HepG2 (cell line): Measurements from ENCODE around the gene ARL15. TPM values are rescaled to one million over a fixed set of nuclear protein-coding genes. Genes with fewer than 3 reads are reported as not detected.

Experiments used
- ATAC-seq: fragments of 200-7000 bp; cut with Tn5 transposase; 3 replicates; pipeline ENCODE4 v1.9.1; 2020; ENCODE audit warnings: mild to moderate bottlenecking, moderate library complexity
- BruUV-seq: library from RNA; stranded (reverse); fragments of 400-500 nt; replicated peaks from 2 replicates; lab custom pipeline; 2021; lab: Mats Ljungman, UMichigan
- CTCF ChIA-PET: fragments of 300-600 bp; formaldehyde crosslinking; extraction: SDS; loops from one replicate; lab custom pipeline; 2021; ENCODE audit warnings: low total read pairs, inconsistent platforms, low intra/inter-chr PET ratio; lab: Yijun Ruan, JAX
- POLR2A ChIA-PET: fragments of 350-600 bp; sonication (Branson Sonifier 250); formaldehyde crosslinking; loops from one replicate; lab custom pipeline; 2020; ENCODE audit warnings: antibody characterized with exemption, inconsistent platforms; lab: Yijun Ruan, JAX
- DNase-seq: peaks from one replicate; pipeline ENCODE4 v3.0.0-alpha.2; 2015; ENCODE audit warnings: low spot score
- FAIRE-seq: peaks from 3 replicates; lab custom pipeline; 2011; peaks lifted over from hg19 to GRCh38; lab: Jason Lieb, UNC
- H2AFZ ChIP-seq: one replicate; pipeline ENCODE4 v1.6.1; 2011; ENCODE audit warnings: low read length, inconsistent platforms
- H3K27ac ChIP-seq: fragments of 300-600 bp; 3 replicates; pipeline ENCODE4 v1.8.0; 2011; ENCODE audit warnings: mixed run types, mild to moderate bottlenecking, mixed read lengths, low read length, inconsistent platforms; ENCODE audit not compliant: insufficient read depth; ENCODE audit errors: extremely low read length
- H3K27me3 ChIP-seq, 2 experiments: fragments of 200-600 bp in 1 of 2; 2 replicates in 1 of 2; 3 replicates in 1 of 2; pipeline versions ENCODE4 v1.6.0 to v1.8.0; 2011; ENCODE audit warnings: low read length in 2 of 2, mild to moderate bottlenecking in 2 of 2, moderate library complexity in 2 of 2, inconsistent platforms in 1 of 2; ENCODE audit not compliant: insufficient read depth in 2 of 2, control insufficient read depth in 1 of 2
- H3K36me3 ChIP-seq, 2 experiments: fragments of 200-600 bp in 1 of 2; replicated peaks in 1 of 2; 2 replicates in 1 of 2; 3 replicates in 1 of 2; pipeline versions ENCODE4 v1.5.1 to v1.8.0; 2011; ENCODE audit warnings: low read length in 2 of 2, inconsistent platforms in 1 of 2; ENCODE audit not compliant: insufficient read depth in 2 of 2, control insufficient read depth in 1 of 2
- H3K4me1 ChIP-seq: 2 replicates; pipeline ENCODE4 v1.5.1; 2012; ENCODE audit warnings: low read length, inconsistent platforms; ENCODE audit not compliant: insufficient read depth
- H3K4me2 ChIP-seq: 2 replicates; pipeline ENCODE4 v1.6.0; 2011; ENCODE audit warnings: low read depth, low read length, inconsistent platforms
- H3K4me3 ChIP-seq, 3 experiments: fragments of 200-600 bp in 1 of 3; sonication (generic), shearing (Covaris generic) in 1 of 3; replicated peaks in 1 of 3; 2 replicates each; pipeline ENCODE4 v1.5.1; 2011 to 2016; ENCODE audit warnings: low read length in 3 of 3, inconsistent platforms in 2 of 3, low read depth in 2 of 3, mild to moderate bottlenecking in 2 of 3, control low read depth in 1 of 3, mixed read lengths in 1 of 3; ENCODE audit not compliant: insufficient read depth in 1 of 3
- H3K79me2 ChIP-seq: one replicate; pipeline ENCODE4 v1.6.1; 2011; ENCODE audit warnings: low read length, inconsistent platforms; ENCODE audit not compliant: insufficient read depth
- H3K9ac ChIP-seq: 2 replicates; pipeline ENCODE4 v1.6.0; 2011; ENCODE audit warnings: mild to moderate bottlenecking, low read depth, low read length, inconsistent platforms; ENCODE audit not compliant: insufficient read depth
- H3K9me3 ChIP-seq: 2 replicates; pipeline ENCODE4 v1.5.1; 2012; ENCODE audit warnings: mild to moderate bottlenecking, low read length
- H4K20me1 ChIP-seq: 2 replicates; pipeline ENCODE4 v1.6.0; 2011; ENCODE audit warnings: inconsistent platforms, mild to moderate bottlenecking, low read length, moderate library complexity; ENCODE audit not compliant: insufficient read depth
- AKAP8 ChIP-seq: sonication (generic); formaldehyde crosslinking; IDR thresholded peaks from 2 replicates; pipeline ENCODE4 v1.5.1; 2020; ENCODE audit warnings: mild to moderate bottlenecking, missing genetic modification reagents
- ARID2 ChIP-seq: sonication (generic); formaldehyde crosslinking; IDR thresholded peaks from 2 replicates; pipeline ENCODE4 v1.8.1; 2022; ENCODE audit warnings: mild to moderate bottlenecking, missing genetic modification reagents, borderline replicate concordance
- HNF4A ChIP-seq: sonication (generic); formaldehyde crosslinking; IDR thresholded peaks from 2 replicates; pipeline ENCODE4 v1.4.0; 2020; ENCODE audit warnings: missing genetic modification reagents
- HOXA5 ChIP-seq: sonication (generic); formaldehyde crosslinking; IDR thresholded peaks from 2 replicates; pipeline ENCODE4 v1.4.0; 2020; ENCODE audit warnings: missing genetic modification reagents
- LCORL ChIP-seq, 2 experiments: fragments of 450-650 bp in 1 of 2; sonication (generic) in 1 of 2; formaldehyde crosslinking in 1 of 2; IDR thresholded peaks; 2 replicates each; pipeline versions ENCODE4 v1.5.0 to v1.6.1; 2017 to 2020; ENCODE audit warnings: antibody characterized with exemption in 1 of 2, missing genetic modification reagents in 1 of 2
- MIER2 ChIP-seq: IDR thresholded peaks from 2 replicates; pipeline ENCODE4 v1.6.1; 2016; ENCODE audit warnings: missing biosample characterization, missing genetic modification reagents
- NFATC3 ChIP-seq: sonication (generic); formaldehyde crosslinking; IDR thresholded peaks from 2 replicates; pipeline ENCODE4 v1.5.1; 2020; ENCODE audit warnings: mild to moderate bottlenecking, missing genetic modification reagents
- SATB2 ChIP-seq: sonication (generic); formaldehyde crosslinking; IDR thresholded peaks from 2 replicates; pipeline ENCODE4 v1.5.0; 2020; ENCODE audit warnings: missing genetic modification reagents
- ZNF232 ChIP-seq: sonication (generic); formaldehyde crosslinking; IDR thresholded peaks from 2 replicates; pipeline ENCODE4 v1.4.0; 2020; ENCODE audit warnings: missing genetic modification reagents, borderline replicate concordance
- ZNF614 ChIP-seq: IDR thresholded peaks from 2 replicates; pipeline ENCODE4 v1.6.1; 2018; ENCODE audit warnings: missing biosample characterization, missing genetic modification reagents, inconsistent platforms, borderline replicate concordance
- ZNF768 ChIP-seq: sonication (generic); formaldehyde crosslinking; IDR thresholded peaks from 2 replicates; pipeline ENCODE4 v1.4.0; 2020; ENCODE audit warnings: missing genetic modification reagents
- ZNF773 ChIP-seq: sonication (generic); formaldehyde crosslinking; IDR thresholded peaks from 2 replicates; pipeline ENCODE4 v1.4.0; 2020; ENCODE audit warnings: missing genetic modification reagents, borderline replicate concordance
- in situ Hi-C: cut with HindIII; loops from 2 replicates; pipeline ENCODE4 v1.10.0; 2017; ENCODE audit warnings: low pct_unique_long_range_greater_than_20kb; ENCODE audit not compliant: extremely low pct_ligation_motif_present
- intact Hi-C: fragments of 100-400 bp; cut with micrococcal nuclease; formaldehyde crosslinking; loops from one replicate; pipeline ENCODE4 v1.10.0; 2022; ENCODE audit not compliant: unreplicated experiment
- polyA plus RNA-seq, 8 experiments: library from polyadenylated mRNA; depleted of rRNA in 3 of 8; stranded (reverse) in 7 of 8; unstranded in 1 of 8; fragments of >200 nt; fragmentation: Illumina TruSeq in 4 of 8; extraction: Trizol in 4 of 8; gene quantifications; 2 replicates each; pipeline versions ENCODE4 v1.2.1 to v1.2.3, GENCODE V29; 2011 to 2016; ENCODE audit warnings: low read depth in 4 of 8, missing spikeins in 1 of 8, mixed read lengths in 1 of 8; ENCODE audit not compliant: insufficient read depth in 1 of 8
- total RNA-seq, 5 experiments: library from RNA; depleted of rRNA; stranded (reverse); fragments of >200 nt; fragmentation: Illumina TruSeq; extraction: Trizol; gene quantifications; 2 replicates each; pipeline ENCODE4 v1.2.3, GENCODE V29; 2016; ENCODE audit warnings: low read depth in 1 of 5
- TF ChIP-seq, protein P1 (sequence below): sonication (generic); formaldehyde crosslinking; IDR thresholded peaks from 2 replicates; pipeline ENCODE4 v1.4.0; 2020; ENCODE audit warnings: missing genetic modification reagents, borderline replicate concordance
- TF ChIP-seq, protein P2 (sequence below): sonication (generic); formaldehyde crosslinking; IDR thresholded peaks from 2 replicates; pipeline ENCODE4 v1.5.0; 2020; ENCODE audit warnings: mild to moderate bottlenecking, missing genetic modification reagents, borderline replicate concordance
- TF ChIP-seq, protein P3 (sequence below): sonication (generic); formaldehyde crosslinking; IDR thresholded peaks from 2 replicates; pipeline ENCODE4 v1.4.0; 2020; ENCODE audit warnings: mild to moderate bottlenecking, missing genetic modification reagents

ARL15 gene
- total and polyA plus RNA-seq, 2 of the 13 experiments (the other 11 are each of a cell fraction or from before 2014, with no cell fraction given), result 2.5 to 7.7 TPM

DNA sequence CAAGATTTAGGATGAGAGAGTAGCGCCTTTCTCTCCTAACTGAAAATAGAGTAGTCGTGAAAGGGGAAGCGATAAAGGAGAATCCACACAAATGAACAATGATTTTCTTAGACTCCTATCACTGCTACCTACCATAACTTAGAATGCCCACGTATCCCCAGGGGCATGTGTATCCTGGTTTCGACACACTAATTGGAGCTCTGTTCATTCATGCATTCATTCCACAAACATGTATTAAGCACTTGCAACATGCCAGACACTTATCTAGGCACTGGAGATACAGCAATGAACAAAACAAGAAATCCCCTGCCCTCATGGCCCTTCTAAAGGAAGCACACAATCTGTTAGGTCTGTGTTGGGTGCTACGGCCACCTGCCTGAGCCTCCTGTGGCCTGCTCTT, 40.0 kb downstream of the ARL15 start (continued):
- TF ChIP-seq ZNF614 (CRISPR knock-in tag), result no peak
- TF ChIP-seq, protein P1, sequence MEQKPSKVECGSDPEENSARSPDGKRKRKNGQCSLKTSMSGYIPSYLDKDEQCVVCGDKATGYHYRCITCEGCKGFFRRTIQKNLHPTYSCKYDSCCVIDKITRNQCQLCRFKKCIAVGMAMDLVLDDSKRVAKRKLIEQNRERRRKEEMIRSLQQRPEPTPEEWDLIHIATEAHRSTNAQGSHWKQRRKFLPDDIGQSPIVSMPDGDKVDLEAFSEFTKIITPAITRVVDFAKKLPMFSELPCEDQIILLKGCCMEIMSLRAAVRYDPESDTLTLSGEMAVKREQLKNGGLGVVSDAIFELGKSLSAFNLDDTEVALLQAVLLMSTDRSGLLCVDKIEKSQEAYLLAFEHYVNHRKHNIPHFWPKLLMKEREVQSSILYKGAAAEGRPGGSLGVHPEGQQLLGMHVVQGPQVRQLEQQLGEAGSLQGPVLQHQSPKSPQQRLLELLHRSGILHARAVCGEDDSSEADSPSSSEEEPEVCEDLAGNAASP (CRISPR knock-in tag), result no peak
- TF ChIP-seq NFATC3 (CRISPR knock-in tag), result no peak
- no peak for TF ChIP-seq MIER2 (CRISPR knock-in tag)
- no peak for TF ChIP-seq ARID2
- TF ChIP-seq ZNF773, result no peak
- TF ChIP-seq ZNF232 (CRISPR knock-in tag), result no peak
- TF ChIP-seq ZNF768, result no peak
- TF ChIP-seq, protein P2, sequence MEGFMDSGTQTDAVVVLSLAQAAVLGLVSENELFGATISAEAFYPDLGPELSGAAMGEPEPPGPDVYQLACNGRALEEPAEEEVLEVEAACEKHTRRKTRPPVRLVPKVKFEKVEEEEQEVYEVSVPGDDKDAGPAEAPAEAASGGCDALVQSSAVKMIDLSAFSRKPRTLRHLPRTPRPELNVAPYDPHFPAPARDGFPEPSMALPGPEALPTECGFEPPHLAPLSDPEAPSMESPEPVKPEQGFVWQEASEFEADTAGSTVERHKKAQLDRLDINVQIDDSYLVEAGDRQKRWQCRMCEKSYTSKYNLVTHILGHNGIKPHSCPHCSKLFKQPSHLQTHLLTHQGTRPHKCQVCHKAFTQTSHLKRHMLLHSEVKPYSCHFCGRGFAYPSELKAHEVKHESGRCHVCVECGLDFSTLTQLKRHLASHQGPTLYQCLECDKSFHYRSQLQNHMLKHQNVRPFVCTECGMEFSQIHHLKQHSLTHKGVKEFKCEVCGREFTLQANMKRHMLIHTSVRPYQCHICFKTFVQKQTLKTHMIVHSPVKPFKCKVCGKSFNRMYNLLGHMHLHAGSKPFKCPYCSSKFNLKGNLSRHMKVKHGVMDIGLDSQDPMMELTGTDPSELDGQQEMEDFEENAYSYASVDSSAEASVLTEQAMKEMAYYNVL (CRISPR knock-in tag), result no peak
- no peak for TF ChIP-seq HNF4A (CRISPR knock-in tag)

DNA sequence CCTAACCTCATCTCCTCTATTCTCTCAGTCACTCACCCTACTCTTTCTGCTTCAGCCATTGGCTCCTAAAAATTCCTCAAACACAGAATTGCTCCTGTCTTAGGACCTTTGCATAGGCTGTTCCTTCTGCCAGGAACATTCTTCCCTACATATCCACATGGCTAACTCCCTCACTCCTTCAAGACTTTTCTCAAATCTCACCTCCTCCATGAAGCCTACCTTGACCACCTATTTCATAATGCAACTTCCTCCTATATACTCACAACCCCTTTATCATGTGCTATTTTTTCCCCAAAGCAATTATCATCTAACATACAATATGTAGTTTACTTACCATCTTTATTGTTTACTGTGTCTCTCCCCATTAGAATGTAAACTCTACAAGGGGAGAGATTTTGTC, 45.8 kb downstream of the ARL15 start:
- intact Hi-C loops (no loop called here), in situ Hi-C loops (no loop called here)
- H3K9me3 ChIP-seq, result no peaks in the 10 kb centered on the region
- no peaks in the 10 kb centered on the region for H3K36me3 ChIP-seq
- no peaks in the 10 kb centered on the region for H4K20me1 ChIP-seq
- H2AFZ ChIP-seq, result no peak overlapping the region
- ChIA-PET POLR2A (no interaction called here), CTCF (no interaction called here)
- H3K27me3 ChIP-seq, result no peaks in the 10 kb centered on the region
- ATAC-seq (no peak), FAIRE-seq (no peak), DNase-seq (no peak)
- H3K4me2 ChIP-seq, result no peak overlapping the region
- no peak overlapping the region for H3K9ac ChIP-seq
- no peaks in the 10 kb centered on the region for H3K79me2 ChIP-seq
- no peak overlapping the region for H3K27ac ChIP-seq
- BruUV-seq, result no TSS peak
- no peak overlapping the region for H3K4me3 ChIP-seq
- no peaks in the 10 kb centered on the region for H3K4me1 ChIP-seq
- TF ChIP-seq LCORL (IDR thresholded peaks at IDR 0.05), result no peak
- no peak for TF ChIP-seq LCORL (CRISPR knock-in tag; IDR thresholded peaks at IDR 0.05)
- TF ChIP-seq, protein P3, sequence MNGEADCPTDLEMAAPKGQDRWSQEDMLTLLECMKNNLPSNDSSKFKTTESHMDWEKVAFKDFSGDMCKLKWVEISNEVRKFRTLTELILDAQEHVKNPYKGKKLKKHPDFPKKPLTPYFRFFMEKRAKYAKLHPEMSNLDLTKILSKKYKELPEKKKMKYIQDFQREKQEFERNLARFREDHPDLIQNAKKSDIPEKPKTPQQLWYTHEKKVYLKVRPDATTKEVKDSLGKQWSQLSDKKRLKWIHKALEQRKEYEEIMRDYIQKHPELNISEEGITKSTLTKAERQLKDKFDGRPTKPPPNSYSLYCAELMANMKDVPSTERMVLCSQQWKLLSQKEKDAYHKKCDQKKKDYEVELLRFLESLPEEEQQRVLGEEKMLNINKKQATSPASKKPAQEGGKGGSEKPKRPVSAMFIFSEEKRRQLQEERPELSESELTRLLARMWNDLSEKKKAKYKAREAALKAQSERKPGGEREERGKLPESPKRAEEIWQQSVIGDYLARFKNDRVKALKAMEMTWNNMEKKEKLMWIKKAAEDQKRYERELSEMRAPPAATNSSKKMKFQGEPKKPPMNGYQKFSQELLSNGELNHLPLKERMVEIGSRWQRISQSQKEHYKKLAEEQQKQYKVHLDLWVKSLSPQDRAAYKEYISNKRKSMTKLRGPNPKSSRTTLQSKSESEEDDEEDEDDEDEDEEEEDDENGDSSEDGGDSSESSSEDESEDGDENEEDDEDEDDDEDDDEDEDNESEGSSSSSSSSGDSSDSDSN, result no peak
- TF ChIP-seq AKAP8 (CRISPR knock-in tag), result no peak
- TF ChIP-seq HOXA5 (CRISPR knock-in tag), result no peak
- TF ChIP-seq SATB2, result no peak
